H9 (cell line): ENCODE measurements around the gene SFMBT2. TPM values are rescaled to one million over a fixed set of nuclear protein-coding genes. Genes with fewer than 3 reads are reported as not detected.

ENCODE experiments used
- DNase-seq: peaks from one replicate; pipeline ENCODE4 v3.0.0-alpha.2; 2017
- H2AFZ ChIP-seq: one replicate; pipeline ENCODE4 v1.6.1; 2013; ENCODE audit warnings: mild to moderate bottlenecking, low read length, control low read depth, moderate library complexity
- H2AK5ac ChIP-seq: 2 replicates; pipeline ENCODE4 v1.6.1; 2013; ENCODE audit warnings: low read length, control low read depth, mixed read lengths; ENCODE audit not compliant: insufficient read length
- H2BK120ac ChIP-seq: one replicate; pipeline ENCODE4 v1.6.1; 2013; ENCODE audit warnings: low read depth, mild to moderate bottlenecking, low read length, control low read depth, inconsistent platforms; ENCODE audit not compliant: poor library complexity, severe bottlenecking
- H2BK12ac ChIP-seq: 2 replicates; pipeline ENCODE4 v1.6.1; 2013; ENCODE audit warnings: low read length, control low read depth, mixed read lengths, low read depth; ENCODE audit not compliant: insufficient read length
- H2BK15ac ChIP-seq: 2 replicates; pipeline ENCODE4 v1.6.1; 2013; ENCODE audit warnings: low read depth, low read length, control low read depth
- H2BK20ac ChIP-seq: one replicate; pipeline ENCODE4 v1.6.1; 2013; ENCODE audit warnings: low read depth, mild to moderate bottlenecking, low read length, control low read depth, inconsistent platforms; ENCODE audit not compliant: poor library complexity, severe bottlenecking
- H2BK5ac ChIP-seq: 2 replicates; pipeline ENCODE4 v1.6.1; 2013; ENCODE audit warnings: low read length, control low read depth, mixed read lengths; ENCODE audit not compliant: insufficient read length
- H3K14ac ChIP-seq: 2 replicates; pipeline ENCODE4 v1.6.1; 2013; ENCODE audit warnings: low read length, control low read depth; ENCODE audit not compliant: insufficient read depth
- H3K18ac ChIP-seq: 2 replicates; pipeline ENCODE4 v1.6.1; 2013; ENCODE audit warnings: low read depth, mild to moderate bottlenecking, mixed read lengths, low read length, control low read depth; ENCODE audit not compliant: insufficient read length
- H3K23ac ChIP-seq: 2 replicates; pipeline ENCODE4 v1.6.1; 2013; ENCODE audit warnings: low read length, control low read depth, mixed read lengths, low read depth; ENCODE audit not compliant: insufficient read length
- H3K23me2 ChIP-seq: 2 replicates; pipeline ENCODE4 v1.6.1; 2013; ENCODE audit warnings: low read depth, mild to moderate bottlenecking, mixed read lengths, low read length, control low read depth; ENCODE audit not compliant: insufficient read length, poor library complexity, severe bottlenecking
- H3K27ac ChIP-seq: 2 replicates; pipeline ENCODE4 v1.5.1; 2013; ENCODE audit warnings: low read length, control low read depth, mixed read lengths, low read depth; ENCODE audit not compliant: insufficient read length
- H3K27me3 ChIP-seq: 2 replicates; pipeline ENCODE4 v1.6.1; 2013; ENCODE audit warnings: low read length, control low read depth, inconsistent platforms; ENCODE audit not compliant: insufficient read depth
- H3K4ac ChIP-seq: 2 replicates; pipeline ENCODE4 v1.6.1; 2013; ENCODE audit warnings: low read depth, mild to moderate bottlenecking, control low read depth, inconsistent platforms, low read length, moderate library complexity
- H3K4me1 ChIP-seq: 2 replicates; pipeline ENCODE4 v1.6.1; 2013; ENCODE audit warnings: low read length, control low read depth, inconsistent platforms; ENCODE audit not compliant: insufficient read depth
- H3K4me2 ChIP-seq: 2 replicates; pipeline ENCODE4 v1.6.1; 2013; ENCODE audit warnings: low read length, control low read depth, mixed read lengths; ENCODE audit not compliant: insufficient read length, insufficient read depth
- H3K56ac ChIP-seq: 2 replicates; pipeline ENCODE4 v1.6.1; 2013; ENCODE audit warnings: low read depth, mild to moderate bottlenecking, mixed read lengths, low read length, control low read depth; ENCODE audit not compliant: insufficient read length
- H3K79me1 ChIP-seq: 2 replicates; pipeline ENCODE4 v1.6.1; 2013; ENCODE audit warnings: low read depth, mild to moderate bottlenecking, moderate library complexity, low read length, control low read depth, inconsistent platforms; ENCODE audit not compliant: insufficient read depth, poor library complexity, severe bottlenecking
- H3K79me2 ChIP-seq: 2 replicates; pipeline ENCODE4 v1.6.1; 2013; ENCODE audit warnings: low read length, control low read depth, inconsistent platforms; ENCODE audit not compliant: insufficient read depth
- H3K9ac ChIP-seq: 2 replicates; pipeline ENCODE4 v1.6.1; 2013; ENCODE audit warnings: low read length, control low read depth, mixed read lengths; ENCODE audit not compliant: insufficient read length; ENCODE audit errors: extremely low read depth
- H3K9me3 ChIP-seq: one replicate; pipeline ENCODE4 v1.6.1; 2013; ENCODE audit warnings: low read depth, low read length, inconsistent platforms; ENCODE audit not compliant: control insufficient read depth
- H3T11ph ChIP-seq: one replicate; pipeline ENCODE4 v1.6.1; 2013; ENCODE audit warnings: mild to moderate bottlenecking, low read length, control low read depth, inconsistent platforms
- H4K20me1 ChIP-seq: one replicate; pipeline ENCODE4 v1.6.1; 2013; ENCODE audit not compliant: control insufficient read depth, insufficient read length, insufficient read depth
- H4K5ac ChIP-seq: 2 replicates; pipeline ENCODE4 v1.6.1; 2013; ENCODE audit warnings: low read depth, mild to moderate bottlenecking, mixed read lengths, low read length, control low read depth; ENCODE audit not compliant: insufficient read length
- H4K8ac ChIP-seq: replicated peaks from 2 replicates; pipeline ENCODE4 v1.6.1; 2013; ENCODE audit warnings: low read length, control low read depth, mixed read lengths, low read depth; ENCODE audit not compliant: insufficient read length
- H4K91ac ChIP-seq: 2 replicates; pipeline ENCODE4 v1.6.1; 2013; ENCODE audit warnings: low read depth, mild to moderate bottlenecking, moderate library complexity, mixed read lengths, low read length, control low read depth; ENCODE audit not compliant: insufficient read length
- H3K27ac Mint-ChIP-seq, 3 experiments: 2 replicates in 2 of 3; 3 replicates in 1 of 3; pipeline ENCODE4 v1.8.0; 2020 to 2021; ENCODE audit warnings: mixed read lengths in 3 of 3, mild to moderate bottlenecking in 1 of 3, moderate library complexity in 1 of 3
- H3K27me3 Mint-ChIP-seq: 2 replicates; pipeline ENCODE4 v1.8.0; 2021; ENCODE audit warnings: low read depth, mild to moderate bottlenecking, moderate library complexity, mixed read lengths
- H3K36me3 Mint-ChIP-seq, 3 experiments: 2 replicates in 2 of 3; 3 replicates in 1 of 3; pipeline ENCODE4 v1.8.0; 2020 to 2021; ENCODE audit warnings: low read depth in 3 of 3, mixed read lengths in 3 of 3; ENCODE audit not compliant: insufficient read depth in 1 of 3
- H3K4me1 Mint-ChIP-seq, 2 experiments: 2 replicates each; pipeline ENCODE4 v1.8.0; 2020; ENCODE audit warnings: mixed read lengths in 2 of 2
- H3K4me3 Mint-ChIP-seq, 2 experiments: 2 replicates in 1 of 2; 3 replicates in 1 of 2; pipeline ENCODE4 v1.8.0; 2020 to 2021; ENCODE audit warnings: mild to moderate bottlenecking in 2 of 2, mixed read lengths in 2 of 2, moderate library complexity in 1 of 2
- H3K9me3 Mint-ChIP-seq, 2 experiments: 2 replicates in 1 of 2; 3 replicates in 1 of 2; pipeline ENCODE4 v1.8.0; 2020; ENCODE audit warnings: mild to moderate bottlenecking in 2 of 2, mixed read lengths in 2 of 2, moderate library complexity in 1 of 2
- WGBS: extraction: QIAGEN DNeasy Blood & Tissue Kit; methylation state at CpG from one replicate; pipeline ENCODE4 v1.1.7; 2013; ENCODE audit warnings: missing lambda C conversion rate, low lambda C conversion rate, mixed read lengths; ENCODE audit not compliant: insufficient read length; ENCODE audit errors: extremely low coverage; 5-methylcytosine and 5-hydroxymethylcytosine counted together
- total RNA-seq: library from RNA; stranded (reverse); gene quantifications from 2 replicates; pipeline ENCODE4 v1.2.1, GENCODE V29; 2021
- TF ChIP-seq, protein P1 (sequence below): fragments of 200-600 bp; sonication (generic); conservative IDR thresholded peaks from 3 replicates; pipeline ENCODE4 v1.8.0; 2021; ENCODE audit warnings: antibody characterized with exemption, mild to moderate bottlenecking

Gene SFMBT2
- total RNA-seq, 1 experiment from 2014 or later: 5.3 TPM

- Histone ChIP-seq H3K4ac (no peak overlapping the region), H4K20me1 (no peaks in the 10 kb centered on the region), H3K14ac (no peak overlapping the region), H3K27me3 (no peaks in the 10 kb centered on the region), H3K4me1 (no peaks in the 10 kb centered on the region), H3K4me2 (no peak overlapping the region), H4K8ac (no peak overlapping the region), H2BK5ac (no peak overlapping the region), H2AFZ (no peak overlapping the region), H3K56ac (no peak overlapping the region), H2BK12ac (no peak overlapping the region), H2BK20ac (no peak overlapping the region), H3K18ac (no peak overlapping the region), H3K79me1 (no peaks in the 10 kb centered on the region), H2BK120ac (no peak overlapping the region), H2BK15ac (no peak overlapping the region), H3K9me3 (no peaks in the 10 kb centered on the region), H3K23me2 (no peaks in the 10 kb centered on the region), H3T11ph (no peak overlapping the region), H4K91ac (no peak overlapping the region), H3K27ac (no peak overlapping the region), H3K9ac (no peak overlapping the region), H2AK5ac (no peak overlapping the region), H3K23ac (no peak overlapping the region), H4K5ac (no peak overlapping the region), H3K79me2 (no peaks in the 10 kb centered on the region)
- H3K4me1 Mint-ChIP-seq: peaks cover 4 to 9% of the 10 kb centered on the region in 2 experiments; a peak in 2 of 4 replicates
- no peaks in the 10 kb centered on the region for H3K27me3 Mint-ChIP-seq
- TF ChIP-seq, protein P1, sequence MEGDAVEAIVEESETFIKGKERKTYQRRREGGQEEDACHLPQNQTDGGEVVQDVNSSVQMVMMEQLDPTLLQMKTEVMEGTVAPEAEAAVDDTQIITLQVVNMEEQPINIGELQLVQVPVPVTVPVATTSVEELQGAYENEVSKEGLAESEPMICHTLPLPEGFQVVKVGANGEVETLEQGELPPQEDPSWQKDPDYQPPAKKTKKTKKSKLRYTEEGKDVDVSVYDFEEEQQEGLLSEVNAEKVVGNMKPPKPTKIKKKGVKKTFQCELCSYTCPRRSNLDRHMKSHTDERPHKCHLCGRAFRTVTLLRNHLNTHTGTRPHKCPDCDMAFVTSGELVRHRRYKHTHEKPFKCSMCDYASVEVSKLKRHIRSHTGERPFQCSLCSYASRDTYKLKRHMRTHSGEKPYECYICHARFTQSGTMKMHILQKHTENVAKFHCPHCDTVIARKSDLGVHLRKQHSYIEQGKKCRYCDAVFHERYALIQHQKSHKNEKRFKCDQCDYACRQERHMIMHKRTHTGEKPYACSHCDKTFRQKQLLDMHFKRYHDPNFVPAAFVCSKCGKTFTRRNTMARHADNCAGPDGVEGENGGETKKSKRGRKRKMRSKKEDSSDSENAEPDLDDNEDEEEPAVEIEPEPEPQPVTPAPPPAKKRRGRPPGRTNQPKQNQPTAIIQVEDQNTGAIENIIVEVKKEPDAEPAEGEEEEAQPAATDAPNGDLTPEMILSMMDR: no peak
- no peak overlapping the region for H3K27ac Mint-ChIP-seq
- H3K36me3 Mint-ChIP-seq: no peaks in the 10 kb centered on the region; a peak in 2 of 7 replicates
- no peak overlapping the region for H3K4me3 Mint-ChIP-seq
- DNase-seq: no peak
- no peaks in the 10 kb centered on the region for H3K9me3 Mint-ChIP-seq
- no CpG with 5 or more reads among the region's 7 CpGs for WGBS
Observed at GRCh38 chr10:7282457-7282856, 128.4 kb downstream of the SFMBT2 start.
